ENCODE measurements around the gene PES1.

Gene PES1

GRCh38 chr22:30569674-30570202 is 22.0 kb downstream of the PES1 start:
- TF ChIP-seq ZBTB7A (IDR thresholded peaks at IDR 0.05; ENCODE audit: low read depth), result no peak
- no peak for TF ChIP-seq TAF1 (IDR thresholded peaks at IDR 0.05; ENCODE audit: low read depth)
- TF ChIP-seq REST (IDR thresholded peaks at IDR 0.05; ENCODE audit: low read depth), result no peak
- TF ChIP-seq EP300 (IDR thresholded peaks at IDR 0.05; ENCODE audit: borderline replicate concordance), result no peak
- no peak for TF ChIP-seq MAX (IDR thresholded peaks at IDR 0.05)
- TF ChIP-seq YY1 (IDR thresholded peaks at IDR 0.05; ENCODE audit: low read depth), result no peak
- TF ChIP-seq CREB1 (IDR thresholded peaks at IDR 0.05; ENCODE audit: low read depth), result no peak
- TF ChIP-seq EGR1 (IDR thresholded peaks at IDR 0.05), result no peak
- no peak for TF ChIP-seq FOXM1 (IDR thresholded peaks at IDR 0.05; ENCODE audit: borderline replicate concordance, low read depth)
- no peak for TF ChIP-seq USF1 (IDR thresholded peaks at IDR 0.05)
- TF ChIP-seq NFIC (IDR thresholded peaks at IDR 0.05), result no peak

GRCh38 chr22:30568137-30568805 is 23.4 kb downstream of the PES1 start:
- TF ChIP-seq TEAD4 (IDR thresholded peaks at IDR 0.05) (no peak), TAF1 (IDR thresholded peaks at IDR 0.05; ENCODE audit: low read depth) (no peak), MAX (IDR thresholded peaks at IDR 0.05) (no peak), NFIC (IDR thresholded peaks at IDR 0.05) (no peak)

- no peak for TF ChIP-seq CEBPB (IDR thresholded peaks at IDR 0.05)
Measured at GRCh38 chr22:30566125-30566524, 25.6 kb downstream of the PES1 start.

GRCh38 chr22:30565341-30565740 is 26.4 kb downstream of the PES1 start:
- no peak for TF ChIP-seq EGR1 (IDR thresholded peaks at IDR 0.05)
- no peak for TF ChIP-seq TCF12 (IDR thresholded peaks at IDR 0.05; ENCODE audit: low read depth)
- no peak for TF ChIP-seq TAF1 (IDR thresholded peaks at IDR 0.05; ENCODE audit: low read depth)

- TF ChIP-seq EGR1 (IDR thresholded peaks at IDR 0.05) (no peak), YY1 (IDR thresholded peaks at IDR 0.05; ENCODE audit: low read depth) (no peak), NFIC (IDR thresholded peaks at IDR 0.05) (no peak), RAD21 (IDR thresholded peaks at IDR 0.05; ENCODE audit: low read depth) (no peak), MAX (IDR thresholded peaks at IDR 0.05) (no peak), ZBTB7A (IDR thresholded peaks at IDR 0.05; ENCODE audit: low read depth) (no peak), CEBPB (IDR thresholded peaks at IDR 0.05) (no peak), REST (IDR thresholded peaks at IDR 0.05; ENCODE audit: low read depth) (no peak), USF1 (IDR thresholded peaks at IDR 0.05) (no peak), CREB1 (IDR thresholded peaks at IDR 0.05; ENCODE audit: low read depth) (no peak), TAF1 (IDR thresholded peaks at IDR 0.05; ENCODE audit: low read depth) (no peak)
Measured at GRCh38 chr22:30564761-30565119, 27.0 kb downstream of the PES1 start.

GRCh38 chr22:30564045-30564760 is 27.5 kb downstream of the PES1 start:
- TF ChIP-seq ZBTB7A (IDR thresholded peaks at IDR 0.05; ENCODE audit: low read depth), result no peak
- no peak for TF ChIP-seq RAD21 (IDR thresholded peaks at IDR 0.05; ENCODE audit: low read depth)
- TF ChIP-seq EP300 (IDR thresholded peaks at IDR 0.05; ENCODE audit: borderline replicate concordance), result no peak
- no peak for TF ChIP-seq CEBPB (IDR thresholded peaks at IDR 0.05)
- no peak for TF ChIP-seq USF1 (IDR thresholded peaks at IDR 0.05)
- TF ChIP-seq REST (IDR thresholded peaks at IDR 0.05; ENCODE audit: low read depth), result no peak
- no peak for TF ChIP-seq YY1 (IDR thresholded peaks at IDR 0.05; ENCODE audit: low read depth)
- no peak for TF ChIP-seq TCF12 (IDR thresholded peaks at IDR 0.05; ENCODE audit: low read depth)
- no peak for TF ChIP-seq MAX (IDR thresholded peaks at IDR 0.05)
- TF ChIP-seq EGR1 (IDR thresholded peaks at IDR 0.05), result no peak
- no peak for TF ChIP-seq TEAD4 (IDR thresholded peaks at IDR 0.05)
- TF ChIP-seq FOXM1 (IDR thresholded peaks at IDR 0.05; ENCODE audit: borderline replicate concordance, low read depth), result no peak
- TF ChIP-seq TAF1 (IDR thresholded peaks at IDR 0.05; ENCODE audit: low read depth), result no peak
- no peak for TF ChIP-seq NFIC (IDR thresholded peaks at IDR 0.05)
- TF ChIP-seq CREB1 (IDR thresholded peaks at IDR 0.05; ENCODE audit: low read depth), result no peak

Data from Ishikawa (cell line).